Upper lobe of right lung (tissue), 1 donor: ENCODE measurements around the gene MRM2. TPM values are rescaled to one million over a fixed set of nuclear protein-coding genes. Genes with fewer than 3 reads are reported as not detected.

Experiments
- ATAC-seq: fragments of 200-7000 bp; cut with Tn5 transposase; one replicate; pipeline ENCODE4 v1.9.1; 2020; ENCODE audit warnings: mild to moderate bottlenecking, moderate library complexity
- DNase-seq: peaks from one replicate; pipeline ENCODE4 v3.0.0-alpha.2; 2020
- H3K27ac ChIP-seq: fragments of 200-600 bp; one replicate; pipeline ENCODE4 v1.8.0; 2022
- H3K27me3 ChIP-seq: fragments of 200-600 bp; one replicate; pipeline ENCODE4 v1.8.0; 2022; ENCODE audit warnings: mild to moderate bottlenecking
- H3K36me3 ChIP-seq: fragments of 200-600 bp; one replicate; pipeline ENCODE4 v1.8.0; 2022
- H3K4me1 ChIP-seq: fragments of 200-600 bp; one replicate; pipeline ENCODE4 v1.8.0; 2022
- H3K4me3 ChIP-seq: fragments of 200-600 bp; one replicate; pipeline ENCODE4 v1.8.0; 2022; ENCODE audit warnings: mild to moderate bottlenecking
- H3K9me3 ChIP-seq: fragments of 200-600 bp; one replicate; pipeline ENCODE4 v1.8.0; 2022
- CTCF ChIP-seq: fragments of 200-600 bp; IDR thresholded peaks from one replicate; pipeline ENCODE4 v1.8.0; 2022; ENCODE audit warnings: antibody characterized with exemption
- intact Hi-C: fragments of 100-400 bp; cut with DNase I; formaldehyde crosslinking; loops from one replicate; pipeline ENCODE4 v1.11.0; 2022
- total RNA-seq: library from RNA; stranded (reverse); fragmentation: NEBNext Ultra II Directional; extraction: Animal tissue kit (Norgen Biotek cat#: 25700); gene quantifications from one replicate; pipeline ENCODE4 v1.2.1, GENCODE V29; 2021
- donor health status: DM: no; HTN: yes; CAD: no; lungs with severe emphysema.

MRM2 gene
- total RNA-seq, 1 donor from 2014 or later: 23.7 TPM

GRCh38 chr7:2257046-2257551 is 15.1 kb upstream of the MRM2 start:
- Histone ChIP-seq H3K36me3 (peaks cover 30% of the 10 kb centered on the region), H3K4me1 (no peaks in the 10 kb centered on the region), H3K27me3 (no peaks in the 10 kb centered on the region), H3K27ac (no peak overlapping the region), H3K9me3 (no peaks in the 10 kb centered on the region), H3K4me3 (no peak overlapping the region)
- DNase-seq (no peak), ATAC-seq (no peak)
- intact Hi-C loops: no loop called here
- no peak for TF ChIP-seq CTCF

- Histone ChIP-seq H3K4me1 (no peaks in the 10 kb centered on the region), H3K9me3 (no peaks in the 10 kb centered on the region), H3K27ac (no peak overlapping the region), H3K27me3 (no peaks in the 10 kb centered on the region), H3K4me3 (no peak overlapping the region), H3K36me3 (peaks cover 30% of the 10 kb centered on the region)
- intact Hi-C loops: no loop called here
- DNase-seq (no peak), ATAC-seq (no peak)
- TF ChIP-seq CTCF: no peak
These were observed 14.5 kb upstream of the MRM2 start for GRCh38 chr7:2256306-2257045.

- intact Hi-C loops: no loop called here
- no peaks in the 10 kb centered on the region for H3K27me3 ChIP-seq
- no peak overlapping the region for H3K27ac ChIP-seq
- H3K36me3 ChIP-seq: peaks cover 30% of the 10 kb centered on the region
- DNase-seq (no peak), ATAC-seq (no peak)
- H3K4me3 ChIP-seq: no peak overlapping the region
- no peaks in the 10 kb centered on the region for H3K9me3 ChIP-seq
- no peaks in the 10 kb centered on the region for H3K4me1 ChIP-seq
- no peak for TF ChIP-seq CTCF
These were observed 13.4 kb upstream of the MRM2 start for GRCh38 chr7:2255145-2256139.

GRCh38 chr7:2254429-2255144 is 12.6 kb upstream of the MRM2 start:
- peaks cover 30% of the 10 kb centered on the region for H3K36me3 ChIP-seq
- DNase-seq: no peak
- ATAC-seq: no peak
- no peaks in the 10 kb centered on the region for H3K27me3 ChIP-seq
- TF ChIP-seq CTCF: no peak
- H3K9me3 ChIP-seq: no peaks in the 10 kb centered on the region
- intact Hi-C loops: no loop called here
- H3K27ac ChIP-seq: no peak overlapping the region
- peaks cover 2% of the 10 kb centered on the region for H3K4me1 ChIP-seq
- H3K4me3 ChIP-seq: no peak overlapping the region

GRCh38 chr7:2253525-2254244 is 11.7 kb upstream of the MRM2 start:
- Histone ChIP-seq H3K36me3 (peaks cover 30% of the 10 kb centered on the region), H3K27me3 (no peaks in the 10 kb centered on the region), H3K27ac (no peak overlapping the region), H3K4me1 (peaks cover 11% of the 10 kb centered on the region), H3K4me3 (no peak overlapping the region), H3K9me3 (no peaks in the 10 kb centered on the region)
- DNase-seq (no peak), ATAC-seq (no peak)
- intact Hi-C loops: no loop called here
- TF ChIP-seq CTCF: no peak
